Renal cortex interstitium (tissue), 11 donors: ENCODE results near the gene ZAP70. TPM values are rescaled to one million over a fixed set of nuclear protein-coding genes. Genes with fewer than 3 reads are reported as not detected.
"Not testable (repeated sequence)": the region's sequence is repeated elsewhere in the genome, so short reads cannot be mapped to it uniquely, and the experiment has no call there.

ENCODE experiments used
- DNase-seq, 11 donors: peaks; one replicate each; pipeline ENCODE4 v3.0.0-alpha.2; 2013; ENCODE audit warnings: low read depth in 9 of 11, low spot score in 4 of 11; ENCODE audit errors: extremely low read depth in 1 of 11
- polyA plus RNA-seq, 3 donors: library from polyadenylated mRNA; unstranded; fragments of 120-200 nt; gene quantifications; one replicate each; pipeline ENCODE4 v1.2.1, GENCODE V29; 2013; ENCODE audit not compliant: insufficient read length in 3 of 3

ZAP70 gene
- polyA plus RNA-seq, 3 donors, result 2.4 to 2.6 (median 2.5) TPM

DNA sequence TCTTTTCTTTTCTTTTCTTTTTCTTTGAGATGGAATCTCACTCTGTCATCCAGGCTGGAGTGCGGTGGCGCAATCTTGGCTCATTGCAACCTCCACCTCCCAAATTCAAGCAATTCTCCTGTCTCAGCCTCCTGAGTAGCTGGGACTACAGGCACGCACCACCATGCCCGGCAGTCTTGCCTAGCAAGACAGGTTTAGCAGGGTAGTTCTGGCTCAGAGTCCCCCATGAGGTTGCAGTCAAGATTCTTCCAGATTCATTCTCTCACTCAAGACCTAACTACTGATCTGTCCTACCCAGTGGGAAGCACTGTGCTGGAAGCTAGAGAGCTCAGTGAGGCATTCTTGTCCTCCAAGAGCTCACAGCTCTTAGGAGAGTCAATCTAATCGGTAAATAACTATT lies 17.6 kb upstream of the ZAP70 start:
- no peak for DNase-seq

DNA sequence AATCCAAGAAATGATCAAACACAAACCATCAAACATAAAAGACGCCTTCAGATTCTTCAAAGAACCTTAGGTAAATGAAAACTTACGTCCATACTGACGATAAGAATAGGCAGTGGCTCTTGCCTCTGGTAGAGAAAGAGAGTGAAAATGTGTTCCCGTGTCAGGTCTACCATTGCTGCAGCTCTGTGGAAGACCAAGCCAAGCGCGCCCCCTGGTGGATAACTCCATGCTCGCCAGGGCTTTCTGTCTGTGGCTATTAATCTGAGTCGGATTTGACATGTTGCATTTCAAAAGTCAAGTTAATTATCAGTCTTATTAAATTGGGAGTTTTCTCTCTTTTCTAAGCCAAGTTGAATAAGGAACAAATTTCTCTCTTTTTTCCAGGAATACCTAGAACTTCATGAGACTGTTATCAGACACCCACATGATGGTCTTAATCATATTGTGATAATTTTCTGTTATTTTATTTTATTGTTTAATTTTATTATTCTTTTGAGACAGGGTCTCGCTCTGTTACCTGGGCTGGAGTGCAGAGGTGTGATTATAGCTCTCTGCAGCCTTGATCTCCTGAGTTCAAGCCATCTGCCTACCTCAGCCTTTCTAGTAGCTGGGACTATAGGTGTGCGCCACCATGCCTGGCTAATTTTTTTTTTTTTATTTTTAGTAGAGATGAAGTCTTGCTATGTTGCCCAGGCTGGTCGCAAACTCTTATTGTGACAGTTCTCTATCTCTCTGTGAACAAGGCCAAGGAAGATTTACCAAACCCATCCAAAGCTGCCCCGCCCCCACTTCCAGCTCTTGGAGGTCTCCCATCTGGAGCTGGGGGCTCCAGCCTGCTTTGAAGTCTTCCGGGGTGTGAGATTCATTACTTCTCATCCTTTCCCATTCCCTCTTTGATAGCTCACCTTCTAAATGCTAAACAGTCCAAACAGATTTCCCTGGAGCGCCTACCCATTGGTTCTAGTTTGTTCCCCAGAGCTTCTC lies 15.8 kb upstream of the ZAP70 start:
- DNase-seq, result peak; percentile 48 to 82 (median 72)

GRCh38 chr2:97698530-97698929 lies 14.8 kb upstream of the ZAP70 start:
- DNase-seq, result no peak

DNA sequence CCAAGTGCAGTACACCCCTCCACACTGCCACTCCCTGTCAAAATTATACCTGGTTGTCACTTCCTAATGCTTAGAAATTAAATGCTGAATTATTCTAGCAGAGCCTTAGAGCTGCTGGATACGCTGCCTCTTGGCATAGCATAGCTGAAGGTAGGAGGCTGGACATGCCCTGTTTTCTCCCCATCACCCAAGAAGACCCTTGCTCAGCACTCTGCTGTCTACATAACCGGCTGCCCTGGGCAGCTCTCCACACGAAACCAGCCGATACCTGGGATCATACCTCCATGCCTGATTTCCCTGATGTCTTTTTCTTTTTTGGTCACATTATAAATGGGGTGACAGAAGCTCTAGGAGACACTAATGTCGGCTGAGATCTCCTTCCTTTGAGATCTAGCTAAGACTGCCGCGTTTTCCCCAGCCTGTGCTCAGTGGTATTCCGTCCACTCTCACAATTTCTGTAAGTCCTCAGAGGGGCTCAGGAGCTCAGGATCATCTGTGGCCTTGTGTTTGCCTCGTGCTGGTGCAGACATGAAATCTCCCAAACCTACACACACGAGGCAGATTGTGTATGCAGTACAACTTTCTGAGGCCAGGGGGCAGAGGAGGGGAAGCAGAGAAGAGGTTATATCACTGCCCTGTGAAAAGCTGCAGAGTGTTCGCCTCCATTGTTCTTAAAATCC lies 13.5 kb upstream of the ZAP70 start:
- DNase-seq, result peak in 7 of 11 donors; percentile 31 to 56 (median 44)

DNA sequence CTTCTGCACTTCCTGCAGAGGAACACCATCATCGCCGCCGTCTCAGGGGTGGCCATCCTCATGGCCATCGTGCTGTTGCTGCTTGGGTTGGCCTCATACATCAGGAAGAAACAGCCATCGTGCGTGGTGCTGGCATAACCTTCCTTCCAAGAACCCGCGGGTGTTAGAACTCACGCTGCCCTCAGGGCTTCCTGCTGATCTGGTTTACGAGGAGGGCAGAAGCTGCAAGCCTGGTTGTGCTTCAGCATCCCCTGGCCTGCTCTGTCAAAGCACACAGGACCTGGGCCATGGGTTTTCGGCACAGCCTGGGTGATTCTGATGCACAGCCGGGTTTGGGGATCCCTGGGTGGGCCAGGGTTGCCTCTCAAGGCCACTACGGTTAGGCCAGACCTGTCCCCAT lies 12.2 kb upstream of the ZAP70 start:
- no peak for DNase-seq

DNA sequence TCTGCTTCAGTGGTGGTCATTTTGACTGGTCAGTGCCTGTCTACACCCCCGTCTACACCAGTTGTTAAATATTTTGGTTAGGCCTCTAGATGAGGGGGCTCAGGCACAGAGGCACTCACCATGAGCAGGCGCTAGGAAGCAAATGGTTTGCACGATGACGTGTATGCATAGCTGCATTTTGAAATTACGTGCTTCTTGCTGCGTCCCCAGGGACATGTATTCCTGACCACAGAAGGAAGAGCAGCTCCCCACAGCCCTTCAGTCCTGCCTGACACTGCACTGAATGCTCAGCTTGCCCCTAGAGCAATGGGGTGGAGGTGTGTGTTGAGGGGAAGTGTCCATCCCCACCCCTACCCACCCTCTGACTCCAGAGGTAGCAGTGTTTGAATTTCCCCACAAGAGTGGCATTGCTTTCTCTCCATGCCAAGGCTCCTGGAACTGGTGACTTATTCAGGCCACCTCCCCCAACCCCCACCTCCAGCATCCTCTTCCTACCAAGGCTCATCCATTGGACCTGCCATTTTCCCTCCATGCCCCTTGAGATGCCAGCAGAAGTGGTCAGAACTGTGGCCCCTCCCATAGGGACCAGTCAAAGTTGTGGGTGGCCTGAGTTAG lies 11.4 kb upstream of the ZAP70 start:
- DNase-seq, result no peak

DNA sequence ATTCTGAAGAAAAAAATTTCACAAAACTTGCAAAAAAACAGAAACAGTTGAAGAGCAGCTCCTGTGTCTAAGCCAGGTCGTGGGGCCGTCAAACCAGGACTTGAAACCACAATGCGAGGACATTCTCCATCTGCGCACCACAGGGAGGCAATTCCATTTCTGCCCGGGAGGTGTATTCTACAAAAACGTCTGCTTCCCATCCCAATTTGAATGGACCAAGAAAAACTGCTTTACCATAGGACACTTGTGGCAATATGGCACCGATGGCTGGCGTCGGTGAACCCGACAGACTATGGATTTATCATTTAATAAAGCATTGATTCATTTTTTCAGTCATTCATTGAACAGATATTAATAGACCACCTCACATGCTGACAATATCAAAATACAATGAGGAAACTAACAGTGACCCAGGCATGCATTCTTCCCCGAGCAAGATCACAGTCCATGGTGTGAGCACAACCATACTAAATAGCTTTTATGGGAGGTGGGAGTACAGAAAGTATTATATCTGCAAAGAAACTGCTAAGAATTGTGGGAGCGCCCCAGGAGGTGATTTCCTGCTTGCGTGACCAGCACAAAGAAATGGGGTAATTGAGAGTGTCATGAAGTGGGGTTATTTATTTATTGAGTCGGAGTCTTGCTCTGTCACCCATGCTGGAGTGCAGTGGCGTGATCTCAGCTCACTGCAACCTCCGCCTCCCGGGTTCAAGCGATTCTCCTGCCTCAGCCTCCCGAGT lies 10.5 kb upstream of the ZAP70 start:
- DNase-seq, result no peak

DNA sequence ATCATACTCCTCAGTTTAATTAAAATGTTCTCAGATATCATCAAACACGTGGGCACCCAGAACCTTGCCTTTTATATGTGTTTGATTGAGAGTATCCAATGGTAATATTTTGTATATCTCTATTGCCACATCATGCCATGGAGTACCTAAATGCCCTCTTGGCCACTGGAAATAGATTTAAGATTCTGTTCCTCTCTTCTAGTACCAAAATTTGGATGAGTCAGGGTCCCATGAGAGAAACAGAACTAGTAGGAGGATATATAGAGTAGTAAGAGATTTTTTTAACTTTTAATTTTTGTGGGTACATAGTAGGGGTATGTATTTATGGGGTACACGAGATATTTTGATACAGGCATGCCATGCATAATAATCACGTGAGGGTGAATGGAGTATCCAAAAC lies 9.6 kb upstream of the ZAP70 start:
- no peak for DNase-seq

DNA sequence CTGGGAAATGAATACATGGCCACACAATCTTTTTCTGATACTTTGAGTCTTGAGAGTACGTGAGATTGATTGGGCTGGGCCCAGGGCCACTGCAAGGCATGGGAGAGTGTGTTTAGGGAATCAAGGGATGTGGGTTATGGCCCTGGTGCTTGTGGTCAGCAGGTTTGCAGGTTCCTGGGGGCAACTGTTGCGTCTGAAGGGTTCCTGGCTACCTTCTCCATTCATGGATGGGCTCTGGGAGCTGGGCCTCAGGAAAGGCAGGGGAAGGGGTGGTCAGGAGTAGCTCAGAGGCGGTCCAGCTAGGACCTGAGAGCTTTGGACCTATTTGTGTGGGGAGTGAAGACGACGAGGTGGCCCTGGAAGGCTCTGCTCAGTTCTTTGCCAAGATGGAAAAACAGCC lies 8.4 kb upstream of the ZAP70 start:
- DNase-seq, result no peak

DNA sequence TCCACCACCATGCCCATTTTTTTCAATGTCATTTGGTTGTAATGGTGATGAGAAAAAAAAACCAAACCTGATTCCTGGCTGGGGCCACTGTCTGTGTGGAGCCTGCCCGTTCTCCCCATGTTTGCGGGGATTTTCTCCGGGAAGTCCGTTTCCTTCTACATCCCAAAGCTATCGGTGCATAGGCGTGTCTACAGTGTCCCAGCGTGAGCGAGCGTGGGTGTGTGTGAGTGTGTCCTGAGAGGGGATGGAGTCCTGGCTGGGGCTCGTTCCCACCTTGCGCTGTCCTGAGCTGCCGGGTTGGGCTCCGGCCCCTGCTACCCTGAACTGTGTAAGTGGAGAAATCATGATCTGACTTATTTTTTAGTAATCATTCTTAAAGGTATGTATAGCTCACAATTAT lies 7.3 kb upstream of the ZAP70 start:
- DNase-seq, result no peak

DNA sequence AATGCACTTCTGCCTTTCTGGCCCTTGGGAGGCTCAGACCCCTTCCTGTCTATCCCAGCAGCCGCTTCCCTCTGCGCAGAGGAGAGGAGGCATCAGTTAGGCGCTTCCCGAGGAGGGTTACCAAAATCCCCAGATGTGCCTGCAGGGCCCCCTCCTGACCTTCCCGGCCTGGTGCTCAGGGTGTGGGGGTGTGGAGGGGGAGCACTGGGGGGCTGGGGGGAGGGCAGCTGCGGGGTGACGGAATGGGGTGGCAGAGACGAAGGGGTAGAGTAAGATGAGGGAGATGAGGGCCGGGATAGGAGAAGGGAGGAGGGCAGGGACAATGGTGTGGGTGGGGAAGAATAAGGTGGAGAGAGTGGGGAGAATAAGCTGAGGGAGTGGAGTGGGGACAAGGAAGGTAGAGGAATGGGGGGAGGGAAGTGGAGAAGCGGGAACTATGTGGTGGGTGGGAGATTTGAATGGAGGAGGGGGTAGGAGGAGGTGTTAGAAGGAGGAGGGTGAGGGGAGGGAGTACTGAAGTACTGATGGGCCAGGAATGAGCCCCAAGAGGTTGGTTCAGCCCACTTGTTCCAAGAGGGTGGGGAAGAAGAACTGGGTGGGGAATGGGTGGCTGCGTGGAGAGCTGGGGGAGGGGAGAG lies 6.5 kb upstream of the ZAP70 start:
- no peak for DNase-seq

DNA sequence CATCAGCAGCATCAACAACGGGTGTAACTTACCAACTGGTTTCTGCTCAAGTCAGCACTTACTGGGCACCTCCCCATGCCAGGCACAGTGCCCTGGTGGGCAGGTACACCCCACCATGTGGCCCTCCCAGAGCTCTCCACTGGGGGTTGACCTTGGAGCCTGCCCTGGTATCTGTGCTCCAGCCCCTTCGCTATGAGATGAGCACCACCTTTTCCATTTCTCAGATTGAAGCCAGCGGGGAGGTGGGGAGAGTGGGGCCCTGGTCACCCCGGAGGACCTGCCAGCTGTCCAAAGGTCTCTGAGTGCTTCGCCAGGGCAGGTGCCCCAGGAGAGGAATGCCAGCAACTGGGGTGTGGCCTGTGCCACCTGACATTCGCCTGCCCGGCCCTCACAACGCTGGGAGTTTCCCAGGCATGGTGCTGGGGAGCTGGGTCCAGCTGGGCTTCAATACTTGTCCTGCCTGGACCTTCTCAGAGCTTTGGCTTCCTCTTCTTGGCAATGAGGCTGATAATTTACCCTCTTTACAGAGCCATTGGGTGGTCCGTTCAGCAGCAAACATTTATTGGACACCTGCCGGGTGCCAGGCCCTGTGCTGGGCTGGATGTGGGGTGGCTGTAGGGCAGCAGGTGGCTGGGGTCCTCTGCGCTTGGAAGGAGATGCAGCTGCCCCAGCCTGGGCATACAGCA lies 5.9 kb upstream of the ZAP70 start:
- no peak for DNase-seq

DNA sequence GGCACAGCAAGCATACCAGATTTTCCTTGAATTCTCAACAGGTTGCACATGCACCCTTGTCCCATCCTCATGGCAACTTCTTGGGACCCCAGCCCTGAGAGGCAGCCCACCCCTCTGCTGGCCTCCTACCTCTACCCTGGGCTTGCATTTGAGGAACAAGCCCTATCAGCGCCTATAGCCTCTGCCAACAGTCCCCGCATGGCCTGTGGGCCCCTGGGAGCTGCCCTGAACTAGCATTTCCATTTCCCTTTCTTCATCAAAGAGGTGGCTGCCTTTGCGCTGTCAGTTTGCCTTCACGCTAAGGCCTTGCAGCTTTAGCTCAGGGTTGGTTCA lies 5.4 kb upstream of the ZAP70 start:
- DNase-seq, result no peak

DNA sequence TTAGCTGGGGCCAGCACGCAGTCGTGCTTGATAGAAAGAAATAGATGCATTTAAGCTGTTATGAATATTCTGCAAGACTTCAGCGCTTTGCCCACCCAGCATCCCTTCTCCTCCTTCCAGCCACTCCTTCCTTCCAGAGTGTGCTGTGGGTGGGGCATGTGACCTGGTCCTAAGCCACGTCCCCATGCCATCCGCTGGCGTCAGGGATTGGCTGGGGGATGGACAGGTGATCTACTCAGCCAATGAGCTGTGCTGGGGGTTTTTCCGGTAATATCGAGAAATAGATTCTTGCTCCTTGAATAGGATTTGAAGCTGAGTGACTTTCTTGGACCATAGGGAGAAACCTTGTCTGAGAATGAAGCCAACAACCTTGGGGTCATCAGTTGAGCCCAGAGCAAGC lies 4.8 kb upstream of the ZAP70 start:
- no peak for DNase-seq

- DNase-seq, result no peak
These were observed 2.0 kb upstream of the ZAP70 start for GRCh38 chr2:97711394-97711711.

DNA sequence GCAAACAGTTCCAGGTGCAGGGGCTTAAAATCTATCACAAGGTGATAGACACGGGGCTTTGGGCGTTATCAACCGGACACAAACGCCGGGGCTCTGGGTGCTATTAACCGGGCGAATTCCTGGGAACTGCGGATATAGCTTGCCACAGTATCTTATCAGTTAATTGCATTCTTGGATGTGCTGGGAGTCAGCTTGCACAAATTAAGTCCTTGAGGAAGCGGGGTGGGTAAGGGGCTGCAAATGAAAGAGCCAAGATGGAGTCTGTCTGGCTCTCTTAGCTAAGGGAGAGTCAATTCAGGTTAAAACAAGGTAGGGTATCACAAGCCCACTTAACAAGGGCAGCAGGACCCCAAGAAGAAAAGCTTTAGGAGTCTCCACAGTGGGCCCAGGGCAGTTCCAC lies 1.2 kb upstream of the ZAP70 start:
- DNase-seq, result not testable (repeated sequence)

GRCh38 chr2:97712693-97713295 lies 582 bp upstream of the ZAP70 start:
- no peak for DNase-seq
